Progenitor cell of endocrine pancreas (in vitro differentiated cells): ENCODE results near the gene CPEB1. TPM values are rescaled to one million over a fixed set of nuclear protein-coding genes. Genes with fewer than 3 reads are reported as not detected.
"Not testable (repeated sequence)": the region's sequence is repeated elsewhere in the genome, so short reads cannot be mapped to it uniquely, and the experiment has no call there.

Experiments
- DNase-seq: peaks from one replicate; pipeline ENCODE4 v3.0.0; 2021; ENCODE audit warnings: low spot score; ENCODE audit not compliant: unreplicated experiment
- H3K27ac Mint-ChIP-seq: 2 replicates; pipeline ENCODE4 v1.8.0; 2021; ENCODE audit warnings: mild to moderate bottlenecking, moderate library complexity, mixed read lengths
- H3K27me3 Mint-ChIP-seq: 2 replicates; pipeline ENCODE4 v1.8.0; 2021; ENCODE audit warnings: mixed read lengths
- H3K36me3 Mint-ChIP-seq: 2 replicates; pipeline ENCODE4 v1.8.0; 2022; ENCODE audit warnings: mixed read lengths; ENCODE audit not compliant: insufficient read depth
- H3K4me1 Mint-ChIP-seq: 2 replicates; pipeline ENCODE4 v1.8.0; 2021; ENCODE audit warnings: low read depth, mixed read lengths
- H3K4me3 Mint-ChIP-seq: 2 replicates; pipeline ENCODE4 v1.8.0; 2021; ENCODE audit warnings: low read depth, mild to moderate bottlenecking, moderate library complexity, mixed read lengths
- H3K9me3 Mint-ChIP-seq: 2 replicates; pipeline ENCODE4 v1.8.0; 2021; ENCODE audit warnings: low read depth, mixed read lengths
- total RNA-seq: library from RNA; stranded (reverse); gene quantifications from 2 replicates; pipeline ENCODE4 v1.2.1, GENCODE V29; 2021
- TF ChIP-seq, protein P1 (sequence below): fragments of 200-600 bp; sonication (generic); IDR thresholded peaks from one replicate; pipeline ENCODE4 v1.5.0; 2021; ENCODE audit warnings: antibody characterized with exemption, mild to moderate bottlenecking; ENCODE audit not compliant: unreplicated experiment

Gene CPEB1
- total RNA-seq, 1 donor from 2014 or later, result 0.60 TPM

DNA sequence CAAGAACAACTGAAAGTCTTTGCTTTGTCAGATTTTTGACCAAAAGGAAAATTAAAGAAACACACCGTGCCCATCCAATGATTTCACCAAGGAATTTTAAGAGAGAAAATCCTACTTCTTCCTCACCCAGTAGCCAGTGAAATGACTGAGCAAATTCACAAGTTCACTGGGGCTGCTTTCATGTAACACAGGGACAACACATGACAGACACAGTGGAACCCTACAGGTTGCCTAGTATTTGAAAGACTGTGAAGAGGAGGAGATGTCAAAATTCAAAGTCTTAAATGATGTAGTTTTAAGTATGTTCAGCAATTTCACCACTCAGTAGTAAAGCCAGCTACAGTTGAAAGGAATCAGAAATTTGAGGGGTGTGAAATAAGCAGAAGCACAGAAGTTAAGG, 140.1 kb downstream of the CPEB1 start:
- not testable (repeated sequence) for DNase-seq, H3K4me1 Mint-ChIP-seq, H3K36me3 Mint-ChIP-seq, H3K27ac Mint-ChIP-seq, H3K9me3 Mint-ChIP-seq, H3K27me3 Mint-ChIP-seq, H3K4me3 Mint-ChIP-seq

DNA sequence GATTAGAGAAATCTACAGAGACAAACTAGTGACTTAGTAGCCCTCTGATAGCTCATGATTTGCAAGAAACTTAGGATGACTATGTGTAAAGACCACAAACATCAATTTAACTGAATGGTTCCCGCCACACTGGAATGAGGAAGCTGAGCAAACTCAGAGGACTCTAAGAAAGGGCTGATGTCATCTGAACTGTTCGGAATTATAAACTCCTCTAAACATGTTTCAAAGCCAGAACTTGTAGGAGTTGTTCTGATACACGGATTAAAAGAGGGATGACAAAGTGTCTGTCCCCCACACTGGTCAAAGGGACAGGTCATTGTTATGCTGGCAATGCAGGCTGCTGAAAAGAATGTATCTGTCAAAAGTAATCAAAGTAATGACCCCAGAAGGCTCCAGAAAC, 141.3 kb downstream of the CPEB1 start:
- H3K27ac Mint-ChIP-seq, DNase-seq, H3K27me3 Mint-ChIP-seq, H3K36me3 Mint-ChIP-seq, H3K4me1 Mint-ChIP-seq, H3K4me3 Mint-ChIP-seq, H3K9me3 Mint-ChIP-seq: not testable (repeated sequence)

DNA sequence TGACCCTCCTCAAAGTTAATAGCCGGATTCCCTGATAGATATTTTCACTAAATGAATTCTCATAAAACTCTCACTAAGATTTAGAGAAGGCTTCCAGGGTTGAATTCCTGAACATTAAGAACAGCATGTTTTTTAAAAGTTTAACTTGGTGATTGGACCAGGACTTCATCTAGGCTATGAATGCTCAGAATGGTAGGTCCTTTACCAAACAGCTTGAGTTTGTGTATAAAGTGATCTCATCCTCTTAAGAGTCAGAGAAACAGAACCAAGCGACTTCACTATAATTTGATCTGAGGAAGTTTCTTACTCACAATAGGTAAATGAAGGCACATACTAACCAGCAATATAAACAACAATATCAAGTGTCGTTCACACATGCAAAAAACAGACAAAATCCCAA, 143.1 kb downstream of the CPEB1 start:
- not testable (repeated sequence) for DNase-seq, H3K4me1 Mint-ChIP-seq, H3K27me3 Mint-ChIP-seq, H3K27ac Mint-ChIP-seq, H3K36me3 Mint-ChIP-seq, H3K4me3 Mint-ChIP-seq, H3K9me3 Mint-ChIP-seq

DNA sequence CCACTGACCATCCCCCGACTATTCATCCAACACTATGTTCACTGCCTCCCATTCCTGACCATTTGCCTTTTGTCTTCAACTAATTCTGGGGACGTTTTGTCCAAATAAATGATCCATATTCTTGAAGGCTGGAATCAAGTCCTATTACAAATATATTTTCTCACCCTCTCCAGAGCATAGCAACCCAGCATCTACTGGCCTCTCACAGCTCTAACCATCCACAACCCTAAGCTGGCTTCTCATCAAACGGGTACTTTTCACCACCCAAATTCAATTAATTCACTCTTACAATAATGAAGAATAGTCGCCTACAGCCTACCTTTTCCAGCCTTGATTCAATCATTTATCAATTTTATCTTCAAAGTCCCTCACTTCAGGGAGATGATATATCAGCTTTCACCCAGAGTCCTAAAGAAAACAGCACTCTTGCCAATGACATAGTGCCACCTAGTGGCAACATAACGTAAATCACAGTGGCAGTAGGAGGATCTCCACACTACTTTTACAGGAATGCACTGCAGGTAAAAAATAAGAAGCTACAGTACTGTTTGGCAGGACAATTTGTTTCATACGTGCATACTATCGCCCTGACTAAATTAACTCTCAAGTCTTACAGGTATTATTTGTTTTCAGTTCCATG, 144.3 kb downstream of the CPEB1 start:
- not testable (repeated sequence) for H3K36me3 Mint-ChIP-seq, H3K4me3 Mint-ChIP-seq, H3K9me3 Mint-ChIP-seq, H3K4me1 Mint-ChIP-seq, DNase-seq, H3K27me3 Mint-ChIP-seq, H3K27ac Mint-ChIP-seq
- TF ChIP-seq, protein P1, sequence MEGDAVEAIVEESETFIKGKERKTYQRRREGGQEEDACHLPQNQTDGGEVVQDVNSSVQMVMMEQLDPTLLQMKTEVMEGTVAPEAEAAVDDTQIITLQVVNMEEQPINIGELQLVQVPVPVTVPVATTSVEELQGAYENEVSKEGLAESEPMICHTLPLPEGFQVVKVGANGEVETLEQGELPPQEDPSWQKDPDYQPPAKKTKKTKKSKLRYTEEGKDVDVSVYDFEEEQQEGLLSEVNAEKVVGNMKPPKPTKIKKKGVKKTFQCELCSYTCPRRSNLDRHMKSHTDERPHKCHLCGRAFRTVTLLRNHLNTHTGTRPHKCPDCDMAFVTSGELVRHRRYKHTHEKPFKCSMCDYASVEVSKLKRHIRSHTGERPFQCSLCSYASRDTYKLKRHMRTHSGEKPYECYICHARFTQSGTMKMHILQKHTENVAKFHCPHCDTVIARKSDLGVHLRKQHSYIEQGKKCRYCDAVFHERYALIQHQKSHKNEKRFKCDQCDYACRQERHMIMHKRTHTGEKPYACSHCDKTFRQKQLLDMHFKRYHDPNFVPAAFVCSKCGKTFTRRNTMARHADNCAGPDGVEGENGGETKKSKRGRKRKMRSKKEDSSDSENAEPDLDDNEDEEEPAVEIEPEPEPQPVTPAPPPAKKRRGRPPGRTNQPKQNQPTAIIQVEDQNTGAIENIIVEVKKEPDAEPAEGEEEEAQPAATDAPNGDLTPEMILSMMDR, result peak; percentile 37

DNA sequence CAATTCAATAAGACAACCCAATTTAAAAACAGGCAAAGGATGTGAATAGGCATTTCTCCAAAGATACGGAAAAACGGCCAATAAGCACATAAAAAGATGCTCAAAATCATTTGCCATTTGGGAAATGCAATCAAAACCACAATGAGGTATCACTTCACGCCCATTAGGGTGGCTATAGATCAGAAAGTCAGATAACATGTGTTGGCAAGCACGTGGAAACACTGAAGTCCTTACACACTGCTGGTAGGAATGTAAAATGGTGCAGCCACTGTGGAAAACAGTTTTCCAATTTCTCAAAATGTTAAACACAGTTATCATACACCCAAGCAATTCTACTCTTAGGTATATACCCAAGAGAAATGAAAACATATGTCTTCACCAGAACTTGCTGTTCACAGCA, 146.4 kb downstream of the CPEB1 start:
- H3K36me3 Mint-ChIP-seq, H3K27ac Mint-ChIP-seq, H3K9me3 Mint-ChIP-seq, H3K27me3 Mint-ChIP-seq, H3K4me1 Mint-ChIP-seq, DNase-seq, H3K4me3 Mint-ChIP-seq: not testable (repeated sequence)

DNA sequence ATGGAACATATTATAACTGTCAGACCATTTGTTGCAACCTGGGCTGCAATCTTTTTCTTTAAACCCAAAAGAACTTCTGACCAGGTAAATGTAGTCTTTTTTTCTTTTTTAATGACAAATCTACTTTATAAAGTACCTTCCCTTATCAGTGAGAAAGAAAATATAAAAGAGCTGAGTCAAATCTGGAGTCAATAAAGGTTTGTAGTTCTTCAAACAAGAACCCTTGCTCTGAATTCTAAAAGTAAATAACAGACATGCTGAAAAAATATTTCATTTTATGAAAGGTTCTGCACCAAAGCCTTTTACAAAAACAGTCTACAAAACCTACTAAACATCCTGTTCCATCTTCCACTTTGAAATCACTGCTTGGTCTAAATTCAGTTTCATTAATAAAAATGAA, 149.2 kb downstream of the CPEB1 start:
- H3K27ac Mint-ChIP-seq, H3K4me1 Mint-ChIP-seq, H3K27me3 Mint-ChIP-seq, H3K9me3 Mint-ChIP-seq, H3K36me3 Mint-ChIP-seq, H3K4me3 Mint-ChIP-seq, DNase-seq: not testable (repeated sequence)

Other genes starting within 250 kb of the CPEB1 start
- 13.2 and 13.3 TPM in 2 replicates for gene GOLGA6L9, start 217.5 kb downstream of the CPEB1 start, total RNA-seq
- gene RPS17, start 106.9 kb downstream of the CPEB1 start, total RNA-seq, result 1,639 and 1,699 TPM in 2 replicates
- gene AP3B2, start 62.5 kb upstream of the CPEB1 start, total RNA-seq, result 13.2 and 14.4 TPM in 2 replicates
- not detected in 2 replicates for gene FSD2, start 158.7 kb upstream of the CPEB1 start, total RNA-seq
- gene WHAMM, start 162.3 kb upstream of the CPEB1 start, total RNA-seq, result 7.5 and 8.1 TPM in 2 replicates